Vagina (tissue), 2 donors: ENCODE data around the gene TK2.
A peak's percentile ranks its signal among the peaks of the same experiment; 100 is the strongest.

Experiments
- POLR2A ChIP-seq, 2 donors: fragments of 450-650 bp; IDR thresholded peaks; one replicate each; pipeline ENCODE4 v1.6.1; 2017; ENCODE audit warnings: antibody characterized with exemption in 2 of 2, mild to moderate bottlenecking in 2 of 2, moderate library complexity in 2 of 2
- POLR2AphosphoS5 ChIP-seq, 2 donors: sonication (generic); formaldehyde crosslinking; IDR thresholded peaks; one replicate each; pipeline ENCODE4 v1.9.0; 2017; ENCODE audit warnings: antibody characterized with exemption in 2 of 2, mild to moderate bottlenecking in 2 of 2, low read depth in 1 of 2; ENCODE audit not compliant: insufficient read depth in 1 of 2
- TF ChIP-seq, protein P1 (sequence below), 3 experiments: fragments of 450-650 bp in 2 of 3; fragments of 200-600 bp in 1 of 3; sonication (generic) in 1 of 3; IDR thresholded peaks; one replicate each; pipeline ENCODE4 v1.5.1; 2017 to 2019; ENCODE audit warnings: antibody characterized with exemption in 3 of 3, mild to moderate bottlenecking in 2 of 3, moderate library complexity in 2 of 3

DNA sequence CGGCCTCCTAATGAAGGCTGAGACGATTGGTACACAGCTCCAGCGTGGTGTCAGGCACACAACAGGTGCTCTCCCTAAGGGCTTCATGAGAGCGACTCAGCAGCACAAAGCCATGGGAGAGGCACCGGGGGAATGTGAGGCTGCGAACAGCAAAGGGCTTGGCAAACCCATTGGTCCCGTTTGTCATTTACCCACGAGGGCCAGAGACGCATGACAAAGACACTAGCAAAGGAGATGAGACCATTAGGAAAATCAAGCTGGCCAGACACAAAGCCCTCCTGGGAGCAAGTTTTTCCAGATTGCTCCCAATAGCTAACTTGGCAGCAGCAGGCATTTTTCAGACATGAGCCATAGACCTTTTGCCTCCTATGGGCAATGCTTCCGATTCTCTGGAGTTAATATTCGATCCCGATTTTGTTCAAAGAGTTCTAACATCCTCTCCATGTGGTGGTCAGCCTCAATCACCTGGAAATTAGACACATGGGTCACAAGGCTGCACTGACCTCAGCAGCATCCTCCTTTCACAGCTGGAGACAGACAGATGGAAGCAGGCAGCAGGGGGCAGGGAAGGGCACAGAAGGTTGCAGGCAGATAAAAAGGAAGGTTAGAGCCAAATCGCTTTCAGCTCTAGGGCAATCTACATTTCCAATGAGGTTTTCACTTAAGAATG, 38.2 kb downstream of the TK2 start:
- TF ChIP-seq, protein P1, sequence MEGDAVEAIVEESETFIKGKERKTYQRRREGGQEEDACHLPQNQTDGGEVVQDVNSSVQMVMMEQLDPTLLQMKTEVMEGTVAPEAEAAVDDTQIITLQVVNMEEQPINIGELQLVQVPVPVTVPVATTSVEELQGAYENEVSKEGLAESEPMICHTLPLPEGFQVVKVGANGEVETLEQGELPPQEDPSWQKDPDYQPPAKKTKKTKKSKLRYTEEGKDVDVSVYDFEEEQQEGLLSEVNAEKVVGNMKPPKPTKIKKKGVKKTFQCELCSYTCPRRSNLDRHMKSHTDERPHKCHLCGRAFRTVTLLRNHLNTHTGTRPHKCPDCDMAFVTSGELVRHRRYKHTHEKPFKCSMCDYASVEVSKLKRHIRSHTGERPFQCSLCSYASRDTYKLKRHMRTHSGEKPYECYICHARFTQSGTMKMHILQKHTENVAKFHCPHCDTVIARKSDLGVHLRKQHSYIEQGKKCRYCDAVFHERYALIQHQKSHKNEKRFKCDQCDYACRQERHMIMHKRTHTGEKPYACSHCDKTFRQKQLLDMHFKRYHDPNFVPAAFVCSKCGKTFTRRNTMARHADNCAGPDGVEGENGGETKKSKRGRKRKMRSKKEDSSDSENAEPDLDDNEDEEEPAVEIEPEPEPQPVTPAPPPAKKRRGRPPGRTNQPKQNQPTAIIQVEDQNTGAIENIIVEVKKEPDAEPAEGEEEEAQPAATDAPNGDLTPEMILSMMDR (IDR thresholded peaks at IDR 0.05), result no peak
- TF ChIP-seq POLR2A (IDR thresholded peaks at IDR 0.05), result no peak
- peak; percentile 19 to 43 for TF ChIP-seq POLR2AphosphoS5 (IDR thresholded peaks at IDR 0.05; ENCODE audit: insufficient read depth in 1 of 2, low read depth in 1 of 2)
